ENCODE data around the gene CORO1C. TPM values are rescaled to one million over a fixed set of nuclear protein-coding genes. Genes with fewer than 3 reads are reported as not detected.
"Not testable (repeated sequence)": the region's sequence is repeated elsewhere in the genome, so short reads cannot be mapped to it uniquely, and the experiment has no call there.

CORO1C gene
- 167 TPM for total RNA-seq

DNA sequence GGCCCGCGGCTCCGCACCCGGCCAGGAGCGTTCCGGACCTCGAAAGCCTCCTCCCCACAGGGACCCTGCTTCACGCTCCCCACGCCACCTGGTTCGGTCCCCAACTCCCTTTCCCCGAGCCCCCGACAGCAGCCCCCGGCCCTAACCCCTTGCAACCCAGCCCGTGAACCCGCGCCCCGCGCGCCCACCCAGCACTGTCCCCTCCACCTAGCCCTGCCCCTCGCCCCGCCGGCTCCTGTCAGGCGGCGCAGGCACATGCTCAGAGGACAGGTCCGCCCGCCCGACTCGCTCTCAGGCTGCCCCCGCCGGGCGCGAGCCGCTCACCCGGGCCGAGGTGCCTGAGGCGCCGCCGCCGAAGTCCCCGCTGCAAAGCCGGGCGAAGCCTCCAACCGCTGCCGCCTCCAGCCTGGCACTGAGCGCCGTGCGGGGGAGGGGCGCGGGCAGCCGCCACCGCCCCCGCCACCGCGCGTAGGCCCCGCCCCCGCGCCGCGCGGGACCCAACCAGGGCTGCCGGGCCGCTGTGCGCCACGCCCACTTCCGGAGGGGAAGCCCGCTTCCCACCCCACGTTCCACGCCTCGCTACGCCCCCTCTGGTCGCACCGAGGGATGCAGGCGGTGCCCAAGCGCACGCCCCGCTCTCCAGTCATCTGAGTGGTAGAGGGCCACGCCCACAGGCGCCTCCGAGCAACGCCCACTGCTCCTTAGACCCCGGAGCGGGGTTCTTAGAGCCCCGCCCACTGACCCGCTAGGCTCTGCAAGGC, at the start of gene CORO1C:
CORO1C (minus strand) TSS at position 414 of the 761 bp plus-strand sequence. CDS start 30,200 bp downstream, outside the sequence.
- peak; percentile 97 for DNase-seq (ENCODE audit: low spot score)

DNA sequence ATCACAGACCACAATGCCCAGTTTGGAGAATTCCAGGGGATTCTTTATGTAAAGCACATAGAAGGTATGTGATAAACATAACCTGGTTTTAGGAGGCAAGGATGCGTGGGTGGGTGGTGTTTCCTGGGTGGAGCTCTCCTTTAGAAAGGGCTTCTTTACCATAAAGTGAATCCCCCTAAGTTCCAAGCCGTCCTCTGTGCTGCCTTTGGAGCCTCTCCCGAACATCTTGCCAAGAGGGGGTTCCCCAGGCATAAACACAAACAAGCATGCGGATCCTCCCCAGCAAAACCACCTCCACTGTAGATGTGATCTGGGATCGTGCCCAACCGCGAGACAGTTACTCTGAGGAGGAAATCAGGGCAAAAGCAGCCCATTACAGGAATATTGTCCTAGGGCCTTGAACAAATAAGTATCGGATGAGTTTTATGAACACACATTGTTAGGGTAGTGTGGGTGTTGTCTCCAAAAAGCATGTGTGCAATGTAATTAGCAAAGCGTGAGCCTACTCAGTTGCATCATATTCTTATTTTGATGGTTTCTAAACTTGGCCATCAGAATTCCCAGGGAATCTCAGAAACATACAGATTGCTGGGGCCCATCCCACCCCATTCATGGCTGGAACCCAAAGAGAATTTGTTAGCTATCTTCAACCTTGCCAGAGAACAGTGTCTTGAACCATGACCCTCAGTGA, 48.8 kb upstream of the CORO1C start:
- DNase-seq (ENCODE audit: low spot score): no peak

DNA sequence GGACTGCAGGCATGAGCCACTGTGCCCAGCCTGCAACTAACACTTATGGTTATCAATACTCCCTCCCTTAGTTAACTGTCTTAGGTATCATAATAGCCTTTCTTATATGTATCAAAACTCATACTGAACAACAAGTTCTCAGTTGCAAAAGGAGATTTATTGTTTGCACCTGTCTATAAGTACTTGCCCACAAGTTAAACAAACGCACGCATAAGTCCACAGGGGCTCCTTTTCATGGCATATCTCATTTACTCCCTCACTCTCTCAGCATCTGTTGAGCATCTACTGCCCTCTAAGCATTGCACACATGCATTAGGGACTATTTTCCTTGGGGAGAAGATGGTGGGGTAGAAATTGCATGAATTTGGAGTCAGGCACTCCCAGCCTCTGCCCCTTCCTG, 46.7 kb upstream of the CORO1C start:
- DNase-seq (ENCODE audit: low spot score): no peak

DNA sequence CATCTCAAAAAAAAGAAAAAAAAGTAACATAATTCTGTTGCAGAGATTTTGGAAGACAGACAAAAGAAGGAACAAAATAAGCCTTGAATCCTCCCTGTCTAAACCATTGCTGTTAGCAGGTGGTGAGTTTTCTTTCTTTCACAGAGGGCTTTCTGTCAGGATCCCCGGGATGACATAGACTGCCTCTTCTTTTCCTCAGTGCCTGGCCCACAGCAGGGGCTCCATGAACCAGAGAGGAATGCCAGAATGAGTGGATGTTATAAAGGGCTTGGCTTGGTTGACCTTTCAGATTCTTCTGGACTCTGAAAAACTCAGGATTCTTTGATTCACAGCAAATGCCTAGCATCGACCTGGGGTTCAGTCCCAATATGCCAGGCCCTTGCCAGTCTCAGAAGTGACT, 45.8 kb upstream of the CORO1C start:
- DNase-seq (ENCODE audit: low spot score): no peak

DNA sequence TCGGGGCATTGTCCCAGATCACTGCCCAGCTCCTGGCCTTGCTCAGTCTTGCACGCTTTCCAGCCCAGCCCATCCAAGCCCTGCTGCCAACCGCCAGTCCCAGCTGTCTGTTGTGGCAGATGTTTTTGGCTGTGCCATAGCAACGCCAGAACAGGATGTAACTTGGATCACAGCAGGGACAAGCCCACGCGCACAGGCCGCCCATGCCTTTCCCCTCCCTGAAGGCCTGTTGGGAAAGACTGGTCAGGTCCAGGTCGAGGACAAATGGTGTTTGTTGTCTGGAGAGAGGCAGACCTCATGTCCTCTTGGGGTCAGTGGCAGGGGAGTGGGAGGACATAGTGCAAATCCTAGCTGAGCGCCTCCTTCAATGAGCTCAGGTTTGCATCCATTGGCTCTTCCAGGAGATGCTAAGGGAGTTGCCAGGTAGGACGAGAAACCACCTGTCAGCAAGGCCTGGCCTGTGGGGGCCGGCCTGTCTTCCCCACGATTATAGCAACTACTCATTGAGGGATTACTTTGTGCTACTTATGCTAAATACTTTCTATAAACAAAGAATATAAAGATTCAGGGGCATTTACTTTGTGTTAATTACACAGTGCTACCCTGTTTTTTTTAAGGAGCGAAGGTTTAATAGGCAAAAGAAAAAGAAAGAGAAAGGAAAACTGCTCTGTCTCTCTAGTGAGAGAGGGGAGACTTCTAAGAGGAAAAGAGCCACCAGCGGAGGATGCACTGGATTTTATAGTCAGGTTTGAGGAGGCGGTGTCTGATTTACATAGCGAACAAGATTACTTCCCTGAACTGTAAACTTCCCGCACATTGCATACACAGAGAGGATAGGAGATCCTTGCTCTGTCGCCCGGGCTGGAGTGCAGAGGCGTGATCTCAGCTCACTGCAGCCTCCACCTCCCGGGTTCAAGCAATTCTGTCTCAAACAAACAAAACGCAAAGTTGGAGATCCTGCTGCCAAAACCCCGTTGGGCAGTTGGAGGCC, 42.8 kb upstream of the CORO1C start:
- peak; percentile 82 for DNase-seq (ENCODE audit: low spot score)

GRCh38 chr12:108772891-108773797, 41.8 kb upstream of the CORO1C start:
- no peak for DNase-seq (ENCODE audit: low spot score)

GRCh38 chr12:108772247-108772646, 40.9 kb upstream of the CORO1C start:
- no peak for DNase-seq (ENCODE audit: low spot score)

- not testable (repeated sequence) for DNase-seq (ENCODE audit: low spot score)
Observed at GRCh38 chr12:108771835-108772234, 40.5 kb upstream of the CORO1C start.

- no peak for DNase-seq (ENCODE audit: low spot score)
Observed at GRCh38 chr12:108770963-108771362, 39.6 kb upstream of the CORO1C start.

GRCh38 chr12:108770269-108770829, 39.0 kb upstream of the CORO1C start:
- DNase-seq (ENCODE audit: low spot score): no peak

DNA sequence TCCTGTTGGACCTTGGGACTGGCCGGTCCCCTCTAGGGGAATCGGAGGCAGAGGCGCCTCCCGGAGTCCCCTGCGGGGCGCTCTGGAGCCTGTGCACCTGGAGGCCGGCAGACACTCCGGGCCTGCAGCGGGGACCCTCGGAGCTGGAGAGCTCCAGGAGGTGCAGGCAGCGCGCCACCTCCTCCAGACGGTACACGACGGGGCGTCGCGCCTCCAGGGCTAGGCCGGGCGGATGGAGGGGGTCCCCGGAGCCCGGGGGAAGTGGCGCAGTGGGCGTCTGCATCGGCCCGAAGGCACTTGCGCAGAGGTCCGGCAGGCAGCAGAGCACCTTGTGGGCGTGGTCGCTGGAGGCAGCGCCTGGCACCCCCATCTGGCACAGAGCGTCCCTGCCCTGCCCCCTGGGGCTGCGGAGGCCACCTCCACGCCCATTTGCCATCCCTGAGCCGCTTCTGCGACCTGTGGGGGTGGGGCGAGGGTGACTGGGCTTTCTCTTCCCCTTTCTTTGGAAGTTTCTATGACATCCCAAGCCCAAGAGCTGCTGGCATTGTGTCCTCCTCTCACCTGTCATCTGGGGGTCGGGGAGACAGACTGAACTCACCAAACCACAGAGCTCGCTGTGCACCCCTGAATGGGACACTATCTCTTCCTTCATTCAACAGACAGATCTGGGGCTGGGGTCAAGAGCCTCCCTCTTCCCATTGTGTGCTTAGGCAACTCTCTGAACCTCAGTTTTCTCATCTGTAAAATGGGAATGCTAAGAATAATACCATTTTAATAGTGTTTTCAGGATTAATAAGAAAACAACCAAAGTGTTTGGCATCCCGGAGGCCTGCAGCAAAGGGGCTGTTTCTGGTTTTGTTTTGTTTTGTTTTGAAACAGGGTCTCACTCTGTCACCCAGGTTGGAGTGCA, 37.5 kb upstream of the CORO1C start:
- DNase-seq (ENCODE audit: low spot score): no peak

- no peak for DNase-seq (ENCODE audit: low spot score)
Observed at GRCh38 chr12:108766294-108766693, 35.0 kb upstream of the CORO1C start.

- no peak for DNase-seq (ENCODE audit: low spot score)
Observed at GRCh38 chr12:108765289-108765764, 34.0 kb upstream of the CORO1C start.

- no peak for DNase-seq (ENCODE audit: low spot score)
Observed at GRCh38 chr12:108764540-108765288, 33.4 kb upstream of the CORO1C start.

- DNase-seq (ENCODE audit: low spot score): no peak
Observed at GRCh38 chr12:108761226-108761625, 29.9 kb upstream of the CORO1C start.

DNA sequence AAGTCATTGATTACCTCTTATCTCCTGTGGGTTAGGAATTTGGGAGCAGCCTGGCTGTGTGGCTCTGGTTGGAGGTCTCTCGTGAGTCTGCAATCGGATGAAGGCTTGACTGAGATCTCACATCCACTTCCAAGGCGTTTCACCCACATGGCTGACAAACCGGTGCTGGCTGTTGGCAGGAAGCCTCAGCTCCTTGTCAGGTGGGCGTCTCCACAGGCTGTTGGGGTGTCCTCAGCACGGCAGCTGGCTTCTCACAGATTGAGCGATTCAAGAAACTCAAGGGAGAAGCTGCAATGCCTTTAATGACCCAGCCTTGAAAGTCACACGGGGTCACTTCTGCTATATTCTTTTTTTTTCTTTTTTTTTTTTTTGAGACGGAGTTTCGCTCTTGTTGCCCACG, 28.6 kb upstream of the CORO1C start:
- DNase-seq (ENCODE audit: low spot score): no peak

- no peak for DNase-seq (ENCODE audit: low spot score)
Observed at GRCh38 chr12:108757856-108758255, 26.5 kb upstream of the CORO1C start.

DNA sequence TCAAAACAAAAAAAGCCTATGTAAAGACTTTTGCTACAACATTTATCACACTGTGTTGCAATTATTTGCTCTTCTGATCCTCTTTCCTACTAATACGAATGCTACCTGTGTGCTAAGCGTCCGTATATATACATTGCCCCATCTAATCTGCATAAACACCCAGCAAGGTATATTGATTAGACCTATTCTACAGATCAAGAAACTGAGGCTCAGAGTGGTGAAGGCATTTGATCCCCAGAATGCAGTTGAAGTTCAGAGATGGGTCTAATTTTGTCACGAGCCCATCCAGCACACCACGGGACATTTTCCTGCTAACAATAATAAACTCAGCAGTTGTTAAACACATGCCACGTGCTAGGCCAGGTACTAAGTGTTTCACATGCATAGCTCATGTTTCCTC, 25.1 kb upstream of the CORO1C start:
- DNase-seq (ENCODE audit: low spot score): no peak

DNA sequence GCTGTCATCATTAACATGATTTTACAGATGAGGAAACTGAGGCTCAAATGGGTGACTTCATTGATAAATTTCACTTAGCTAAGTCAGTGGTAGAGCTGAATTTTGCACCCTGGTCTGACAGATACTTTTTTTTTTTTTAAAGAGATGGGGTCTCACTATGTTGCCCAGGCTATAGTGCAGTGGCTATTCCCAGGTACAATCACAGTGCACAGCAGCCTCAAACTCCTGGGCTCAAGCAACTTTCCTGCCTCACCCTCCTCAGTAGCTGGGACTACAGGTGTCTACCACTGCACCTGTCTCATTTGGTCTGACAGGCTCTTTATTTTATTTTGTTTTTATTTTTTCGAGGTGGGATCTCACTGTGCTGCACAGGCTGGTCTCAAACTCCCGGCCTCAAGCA, 24.2 kb upstream of the CORO1C start:
- DNase-seq (ENCODE audit: low spot score): no peak
